Sigmoid colon (tissue), 4 donors: Measurements from ENCODE around the gene BMPER.

Experiments used
- EP300 ChIP-seq, 4 donors: sonication (generic); formaldehyde crosslinking; IDR thresholded peaks; one replicate each; pipeline ENCODE4 v1.6.1; 2017; ENCODE audit warnings: antibody characterized with exemption in 4 of 4
- POLR2A ChIP-seq, 2 donors: fragments of 450-650 bp; IDR thresholded peaks; one replicate each; pipeline ENCODE4 v1.6.1; 2016; ENCODE audit warnings: antibody characterized with exemption in 2 of 2, mild to moderate bottlenecking in 2 of 2, moderate library complexity in 2 of 2
- TF ChIP-seq, protein P1 (sequence below), 4 experiments: fragments of 450-650 bp in 3 of 4; fragments of 200-600 bp in 1 of 4; IDR thresholded peaks; one replicate each; pipeline ENCODE4 v1.5.1; 2016 to 2019; ENCODE audit warnings: antibody characterized with exemption in 4 of 4, mild to moderate bottlenecking in 3 of 4, moderate library complexity in 2 of 4

DNA sequence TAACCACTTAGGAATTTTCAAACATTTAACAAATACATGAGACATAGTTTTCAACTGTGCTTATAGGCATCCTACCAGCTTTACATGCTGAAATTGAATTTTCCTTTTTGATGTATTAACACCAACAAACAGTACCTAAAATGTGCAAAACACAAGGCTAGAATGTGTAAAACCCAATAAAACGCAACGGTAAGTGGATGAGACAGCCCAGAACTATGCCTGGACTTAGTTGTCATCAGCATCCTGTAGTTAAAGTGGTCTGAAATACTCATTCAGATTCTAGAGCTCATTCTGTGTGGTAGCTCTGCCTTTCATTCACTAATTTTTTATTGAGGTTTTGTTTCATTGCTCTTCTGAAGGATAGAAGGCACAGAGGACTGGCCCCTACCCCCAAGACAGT is 137.1 kb downstream of the BMPER start:
- TF ChIP-seq EP300 (IDR thresholded peaks at IDR 0.05) (no peak), POLR2A (IDR thresholded peaks at IDR 0.05) (no peak)
- TF ChIP-seq, protein P1, sequence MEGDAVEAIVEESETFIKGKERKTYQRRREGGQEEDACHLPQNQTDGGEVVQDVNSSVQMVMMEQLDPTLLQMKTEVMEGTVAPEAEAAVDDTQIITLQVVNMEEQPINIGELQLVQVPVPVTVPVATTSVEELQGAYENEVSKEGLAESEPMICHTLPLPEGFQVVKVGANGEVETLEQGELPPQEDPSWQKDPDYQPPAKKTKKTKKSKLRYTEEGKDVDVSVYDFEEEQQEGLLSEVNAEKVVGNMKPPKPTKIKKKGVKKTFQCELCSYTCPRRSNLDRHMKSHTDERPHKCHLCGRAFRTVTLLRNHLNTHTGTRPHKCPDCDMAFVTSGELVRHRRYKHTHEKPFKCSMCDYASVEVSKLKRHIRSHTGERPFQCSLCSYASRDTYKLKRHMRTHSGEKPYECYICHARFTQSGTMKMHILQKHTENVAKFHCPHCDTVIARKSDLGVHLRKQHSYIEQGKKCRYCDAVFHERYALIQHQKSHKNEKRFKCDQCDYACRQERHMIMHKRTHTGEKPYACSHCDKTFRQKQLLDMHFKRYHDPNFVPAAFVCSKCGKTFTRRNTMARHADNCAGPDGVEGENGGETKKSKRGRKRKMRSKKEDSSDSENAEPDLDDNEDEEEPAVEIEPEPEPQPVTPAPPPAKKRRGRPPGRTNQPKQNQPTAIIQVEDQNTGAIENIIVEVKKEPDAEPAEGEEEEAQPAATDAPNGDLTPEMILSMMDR (IDR thresholded peaks at IDR 0.05), result no peak
